PC-3 (cell line): Measurements from ENCODE around the gene C11orf21.

Experiments
- CTCF ChIP-seq: fragments of 300-600 bp; sonication (generic); conservative IDR thresholded peaks from 2 replicates; pipeline ENCODE4 v1.5.1; 2017; ENCODE audit warnings: antibody characterized with exemption, low read depth, mild to moderate bottlenecking, low read length
- EZH2 ChIP-seq: fragments of 300-600 bp; sonication (generic); IDR thresholded peaks from one replicate; pipeline ENCODE4 v1.6.1; 2017; ENCODE audit warnings: antibody characterized with exemption, mild to moderate bottlenecking, low read length; ENCODE audit not compliant: unreplicated experiment

GRCh38 chr11:2271077-2271326, 30.7 kb downstream of the C11orf21 start:
- no peak for TF ChIP-seq CTCF
- TF ChIP-seq EZH2, result no peak
